ENCODE data around the gene LYSMD2. TPM values are rescaled to one million over a fixed set of nuclear protein-coding genes. Genes with fewer than 3 reads are reported as not detected.

Gene LYSMD2
- total and polyA plus RNA-seq, 3 experiments from 2014 or later: 25.1 to 70.5 (median 25.1) TPM

GRCh38 chr15:51677452-51677851, 60.0 kb downstream of the LYSMD2 start:
- H3K9me3 Mint-ChIP-seq: peaks cover 0 to 5% (median 1%) of the 10 kb centered on the region in 5 donors
- DNase-seq: no peak
- H3K36me3 Mint-ChIP-seq: no peaks in the 10 kb centered on the region
- peaks cover 3% of the 10 kb centered on the region for H3K4me1 ChIP-seq (ENCODE audit: insufficient read depth, low read length)
- H3K36me3 ChIP-seq (ENCODE audit: insufficient read depth, low read length): no peaks in the 10 kb centered on the region
- H3K27ac ChIP-seq (ENCODE audit: low read depth, low read length): no peak overlapping the region
- H3K27me3 Mint-ChIP-seq: peaks cover 19 to 38% of the 10 kb centered on the region in 2 donors
- H3K27me3 ChIP-seq (ENCODE audit: insufficient read depth, low read length, poor library complexity, severe bottlenecking): peaks cover 15% of the 10 kb centered on the region
- H3K4me3 ChIP-seq (ENCODE audit: low read length): no peak overlapping the region
- peaks cover 0 to 5% (median 0%) of the 10 kb centered on the region in 3 donors for H3K4me1 Mint-ChIP-seq
- ChIA-PET POLR2A (no interaction called here), CTCF (no interaction called here)
- H3K27ac Mint-ChIP-seq: no peak overlapping the region
- no peaks in the 10 kb centered on the region for H3K9me3 ChIP-seq (ENCODE audit: low read length)
- no peak overlapping the region for H3K4me3 Mint-ChIP-seq

- no peak overlapping the region for H3K4me3 Mint-ChIP-seq
- ChIA-PET CTCF (no interaction called here), POLR2A (no interaction called here)
- no peaks in the 10 kb centered on the region for H3K36me3 Mint-ChIP-seq
- Histone ChIP-seq H3K36me3 (ENCODE audit: insufficient read depth, low read length) (no peaks in the 10 kb centered on the region), H3K27ac (ENCODE audit: low read depth, low read length) (no peak overlapping the region), H3K4me1 (ENCODE audit: insufficient read depth, low read length) (peaks cover 3% of the 10 kb centered on the region), H3K9me3 (ENCODE audit: low read length) (no peaks in the 10 kb centered on the region), H3K4me3 (ENCODE audit: low read length) (no peak overlapping the region), H3K27me3 (ENCODE audit: insufficient read depth, low read length, poor library complexity, severe bottlenecking) (peaks cover 14% of the 10 kb centered on the region)
- peaks cover 18 to 38% of the 10 kb centered on the region in 2 donors for H3K27me3 Mint-ChIP-seq
- DNase-seq: no peak
- peaks cover 0 to 5% (median 1%) of the 10 kb centered on the region in 5 donors for H3K9me3 Mint-ChIP-seq
- peaks cover 0 to 5% (median 0%) of the 10 kb centered on the region in 3 donors for H3K4me1 Mint-ChIP-seq
- H3K27ac Mint-ChIP-seq: no peak overlapping the region
Measured at GRCh38 chr15:51677021-51677420, 60.4 kb downstream of the LYSMD2 start.

- Mint-ChIP-seq H3K36me3 (no peaks in the 10 kb centered on the region), H3K4me3 (no peak overlapping the region), H3K27ac (no peak overlapping the region), H3K4me1 (no peaks in the 10 kb centered on the region), H3K27me3 (peaks cover 6 to 34% of the 10 kb centered on the region in 2 donors), H3K9me3 (peaks cover 0 to 1% (median 0%) of the 10 kb centered on the region in 5 donors)
- Histone ChIP-seq H3K27me3 (ENCODE audit: insufficient read depth, low read length, poor library complexity, severe bottlenecking) (no peaks in the 10 kb centered on the region), H3K4me1 (ENCODE audit: insufficient read depth, low read length) (no peaks in the 10 kb centered on the region), H3K36me3 (ENCODE audit: insufficient read depth, low read length) (no peaks in the 10 kb centered on the region), H3K27ac (ENCODE audit: low read depth, low read length) (no peak overlapping the region), H3K9me3 (ENCODE audit: low read length) (no peaks in the 10 kb centered on the region), H3K4me3 (ENCODE audit: low read length) (no peak overlapping the region)
- no peak for DNase-seq
- CTCF ChIA-PET: no interaction called here
- POLR2A ChIA-PET: no interaction called here
Measured at GRCh38 chr15:51675234-51675633, 62.2 kb downstream of the LYSMD2 start.

Other genes starting within 250 kb of the LYSMD2 start
- 1 to 10 TPM; 5.8 to 7.0 TPM for gene DMXL2, start 114.9 kb downstream of the LYSMD2 start, total RNA-seq
- 0.61 TPM for gene DMXL2, start 114.9 kb downstream of the LYSMD2 start, polyA plus RNA-seq
- gene SCG3, start 56.2 kb downstream of the LYSMD2 start, total RNA-seq: not detected
- gene SCG3, start 56.2 kb downstream of the LYSMD2 start, polyA plus RNA-seq: not detected
- 10 to 100 TPM in 1 of 2 experiments, 1 to 10 TPM in 1; 8.6 to 10.0 TPM for gene TMOD2, start 13.9 kb upstream of the LYSMD2 start, total RNA-seq
- gene TMOD2, start 13.9 kb upstream of the LYSMD2 start, polyA plus RNA-seq: 3.1 TPM
- gene TMOD3, start 92.0 kb upstream of the LYSMD2 start, total RNA-seq: 10 to 100 TPM; 52.6 to 54.0 TPM
- gene TMOD3, start 92.0 kb upstream of the LYSMD2 start, polyA plus RNA-seq: 34.0 TPM
- gene LEO1, start 234.1 kb upstream of the LYSMD2 start, total RNA-seq: 10 to 100 TPM; 36.0 to 38.2 TPM
- gene LEO1, start 234.1 kb upstream of the LYSMD2 start, polyA plus RNA-seq: 27.3 TPM